ENCODE measurements around the gene SUGP2. TPM values are rescaled to one million over a fixed set of nuclear protein-coding genes. Genes with fewer than 3 reads are reported as not detected.
A peak's percentile ranks its signal among the peaks of the same experiment; 100 is the strongest.

The SUGP2 gene
- polyA plus RNA-seq, 6 donors from 2014 or later: 7.2 to 16.3 (median 9.2) TPM

DNA sequence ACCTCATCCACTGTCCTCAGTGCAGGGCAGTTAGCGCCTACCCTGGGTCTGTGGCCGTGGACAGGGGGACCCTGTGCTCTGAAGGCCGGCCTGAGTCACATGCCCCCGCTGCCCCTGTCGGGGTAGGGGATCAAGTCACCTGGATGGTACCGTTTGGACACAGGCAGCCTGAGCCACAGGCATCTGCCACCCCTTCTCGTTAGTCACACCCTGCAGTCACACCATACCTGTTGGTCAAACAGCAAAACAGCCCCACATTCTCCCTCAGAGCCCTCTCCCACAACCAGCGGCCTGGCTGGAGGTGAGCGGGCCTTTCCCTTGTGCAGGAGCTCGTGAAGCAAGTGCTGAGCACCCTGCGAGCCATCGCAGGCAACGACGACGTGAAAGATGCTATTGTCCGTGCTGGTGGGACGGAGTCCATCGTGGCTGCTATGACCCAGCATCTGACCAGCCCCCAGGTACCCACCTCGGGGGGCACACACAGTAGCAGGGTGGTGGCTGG lies 21.7 kb upstream of the SUGP2 start:
- ATAC-seq (ENCODE audit: low read depth in 2 of 2) (no peak), DNase-seq (no peak)
- Mint-ChIP-seq H3K27ac (no peak overlapping the region), H3K4me3 (no peak overlapping the region), H3K36me3 (no peaks in the 10 kb centered on the region), H3K9me3 (no peaks in the 10 kb centered on the region), H3K4me1 (peaks cover 0 to 3% (median 0%) of the 10 kb centered on the region in 3 donors), H3K27me3 (no peaks in the 10 kb centered on the region)

DNA sequence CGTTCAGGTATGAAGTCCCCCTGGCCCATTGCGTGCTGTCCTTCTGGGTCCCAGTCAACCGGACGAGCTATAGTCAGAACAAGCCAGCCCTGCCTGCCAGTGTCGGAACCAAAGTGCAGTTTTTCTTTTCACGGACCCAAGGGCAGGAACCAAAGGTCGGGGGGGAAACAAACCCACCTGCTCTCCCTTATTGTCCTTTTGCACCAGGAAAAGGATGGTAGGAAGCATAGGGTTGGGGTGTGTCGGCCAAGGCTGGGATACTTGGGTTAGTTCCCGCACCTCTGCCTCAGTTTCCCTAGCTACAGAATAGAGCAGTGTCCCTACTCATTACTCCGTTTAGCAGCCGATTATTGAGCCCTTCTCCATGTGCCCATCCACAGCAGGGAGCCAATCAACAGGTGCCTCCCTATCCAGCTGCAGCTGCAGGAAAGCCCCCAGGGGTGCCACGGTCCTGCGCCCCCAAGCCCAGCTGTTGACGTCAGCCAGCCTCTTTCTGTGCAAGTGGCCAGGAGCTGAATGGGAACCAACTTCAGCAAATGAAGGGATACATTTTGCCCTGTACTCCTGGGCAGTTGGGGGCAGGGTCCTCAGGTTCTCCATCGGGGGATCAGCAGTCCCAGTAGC lies 21.1 kb upstream of the SUGP2 start:
- Mint-ChIP-seq H3K4me3 (no peak overlapping the region), H3K4me1 (peaks cover 0 to 3% (median 0%) of the 10 kb centered on the region in 3 donors), H3K27ac (no peak overlapping the region), H3K9me3 (no peaks in the 10 kb centered on the region), H3K36me3 (no peaks in the 10 kb centered on the region), H3K27me3 (no peaks in the 10 kb centered on the region)
- ATAC-seq (ENCODE audit: low read depth in 2 of 2) (no peak), DNase-seq (no peak)

DNA sequence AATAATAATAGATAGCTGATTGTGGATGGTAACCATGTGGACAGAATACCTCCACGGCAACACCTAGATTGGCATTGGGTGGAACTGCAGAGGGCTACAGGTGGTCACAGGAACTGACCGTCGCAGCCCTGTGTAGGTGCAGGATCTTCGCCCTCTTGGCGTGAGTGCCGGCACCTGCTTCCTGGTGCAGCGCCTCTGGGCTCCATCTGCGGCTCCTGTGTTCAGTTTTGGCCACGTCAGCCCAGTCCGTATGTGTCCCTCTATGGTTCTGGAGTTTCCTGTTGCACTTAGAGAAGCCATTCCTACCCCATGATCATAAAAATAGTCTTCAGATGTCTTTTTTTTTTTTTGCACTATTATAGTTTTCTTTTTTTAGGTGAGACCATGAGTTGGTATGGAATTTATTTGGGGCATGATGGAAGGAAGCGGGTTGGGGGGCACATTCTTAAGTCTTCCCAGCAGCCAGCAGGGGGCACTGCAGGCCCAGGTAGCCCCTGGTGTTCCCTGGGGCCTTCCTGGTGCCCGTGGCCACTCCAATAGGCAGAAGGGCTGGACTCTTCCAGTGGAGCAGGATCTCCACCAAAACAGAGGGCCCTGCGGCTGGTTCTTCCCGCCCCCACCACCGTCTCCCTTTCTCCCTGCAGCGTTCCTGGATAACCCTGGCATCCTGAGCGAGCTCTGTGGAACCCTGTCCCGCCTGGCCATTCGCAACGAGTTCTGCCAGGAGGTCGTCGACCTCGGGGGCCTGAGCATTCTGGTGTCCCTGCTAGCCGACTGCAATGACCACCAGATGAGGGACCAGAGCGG lies 20.4 kb upstream of the SUGP2 start:
- H3K4me1 Mint-ChIP-seq: peaks cover 0 to 3% (median 0%) of the 10 kb centered on the region in 3 donors
- H3K9me3 Mint-ChIP-seq: no peaks in the 10 kb centered on the region
- no peaks in the 10 kb centered on the region for H3K27me3 Mint-ChIP-seq
- H3K4me3 Mint-ChIP-seq: peak overlapping the region in 1 of 8 donors; percentile 25
- H3K27ac Mint-ChIP-seq: no peak overlapping the region
- DNase-seq (peak; percentile 54), ATAC-seq (ENCODE audit: low read depth in 2 of 2) (peak; percentile 59 to 82)
- H3K36me3 Mint-ChIP-seq: no peaks in the 10 kb centered on the region

DNA sequence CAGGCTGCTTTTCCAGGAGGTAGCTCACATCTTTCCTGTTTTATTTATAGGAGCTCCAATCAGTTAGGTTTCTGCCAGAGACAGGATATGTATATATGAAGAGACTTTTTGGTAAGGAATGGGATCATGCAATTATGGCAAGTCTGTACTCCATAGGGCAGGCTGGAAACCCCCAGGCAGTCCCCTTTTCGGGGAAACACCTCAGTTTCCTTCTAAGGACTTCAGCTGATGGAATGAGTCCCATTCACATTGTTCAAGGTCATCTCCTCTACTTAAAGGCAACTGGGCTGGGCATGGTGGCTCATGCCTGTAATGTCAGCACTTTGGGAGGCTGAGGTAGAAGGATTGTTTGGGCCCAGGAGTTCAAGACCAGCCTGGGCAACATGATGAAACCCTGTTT lies 19.6 kb upstream of the SUGP2 start:
- H3K9me3 Mint-ChIP-seq: no peaks in the 10 kb centered on the region
- H3K4me3 Mint-ChIP-seq: no peak overlapping the region
- no peaks in the 10 kb centered on the region for H3K36me3 Mint-ChIP-seq
- no peak for ATAC-seq (ENCODE audit: low read depth in 2 of 2)
- no peaks in the 10 kb centered on the region for H3K27me3 Mint-ChIP-seq
- no peak overlapping the region for H3K27ac Mint-ChIP-seq
- H3K4me1 Mint-ChIP-seq: peaks cover 0 to 3% (median 0%) of the 10 kb centered on the region in 3 donors
- DNase-seq: no peak

DNA sequence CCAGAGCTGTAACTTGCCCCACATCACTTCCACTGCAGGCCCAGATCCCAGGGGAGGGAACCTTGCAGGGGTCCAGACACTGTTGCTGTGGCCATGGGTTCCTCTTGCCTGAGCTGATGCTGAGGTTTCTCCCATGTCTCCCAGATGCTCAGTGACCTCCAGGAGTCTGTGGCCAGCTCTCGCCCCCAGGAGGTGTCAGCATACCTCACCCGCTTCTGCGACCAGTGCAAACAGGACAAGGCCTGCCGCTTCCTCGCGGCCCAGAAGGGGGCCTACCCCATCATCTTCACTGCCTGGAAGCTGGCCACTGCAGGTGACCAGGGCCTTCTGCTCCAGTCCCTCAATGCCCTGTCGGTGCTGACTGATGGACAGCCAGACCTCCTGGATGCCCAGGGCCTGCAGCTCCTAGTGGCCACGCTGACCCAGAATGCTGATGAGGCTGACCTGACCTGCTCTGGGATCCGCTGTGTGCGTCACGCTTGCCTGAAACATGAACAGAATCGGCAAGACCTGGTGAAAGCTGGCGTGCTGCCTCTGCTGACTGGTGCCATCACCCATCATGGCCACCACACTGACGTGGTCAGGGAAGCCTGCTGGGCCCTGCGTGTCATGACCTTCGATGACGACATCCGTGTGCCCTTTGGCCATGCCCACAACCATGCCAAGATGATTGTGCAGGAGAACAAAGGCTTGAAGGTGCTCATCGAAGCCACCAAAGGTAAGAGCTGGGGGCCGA lies 18.3 kb upstream of the SUGP2 start:
- Mint-ChIP-seq H3K4me1 (peaks cover 0 to 3% (median 0%) of the 10 kb centered on the region in 3 donors), H3K4me3 (no peak overlapping the region), H3K27ac (peak overlapping the region in 2 of 6 donors; percentile 29 to 39), H3K36me3 (no peaks in the 10 kb centered on the region), H3K9me3 (no peaks in the 10 kb centered on the region), H3K27me3 (no peaks in the 10 kb centered on the region)
- no peak for DNase-seq
- no peak for ATAC-seq (ENCODE audit: low read depth in 2 of 2)

DNA sequence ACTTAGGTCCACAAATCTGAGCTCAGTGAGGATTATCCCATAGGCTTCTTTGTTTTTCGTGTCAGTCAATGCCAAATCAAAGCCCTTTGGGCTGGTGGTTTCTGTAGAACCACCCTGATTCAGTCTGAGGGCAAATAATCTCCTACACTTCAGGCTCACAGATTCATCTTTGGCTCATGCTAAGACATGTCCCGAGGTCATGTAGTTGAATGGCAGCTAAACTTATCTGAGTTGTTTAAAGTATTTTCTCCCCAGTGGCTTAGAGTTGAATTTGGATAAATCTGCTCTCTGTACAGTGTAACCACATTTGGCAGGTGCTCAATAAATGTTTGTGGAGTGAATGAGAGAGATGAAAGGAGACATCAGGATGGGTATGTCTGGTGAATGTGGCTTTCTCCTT lies 17.4 kb upstream of the SUGP2 start:
- Mint-ChIP-seq H3K36me3 (no peaks in the 10 kb centered on the region), H3K27ac (peak overlapping the region in 1 of 6 donors; percentile 69), H3K27me3 (no peaks in the 10 kb centered on the region)

DNA sequence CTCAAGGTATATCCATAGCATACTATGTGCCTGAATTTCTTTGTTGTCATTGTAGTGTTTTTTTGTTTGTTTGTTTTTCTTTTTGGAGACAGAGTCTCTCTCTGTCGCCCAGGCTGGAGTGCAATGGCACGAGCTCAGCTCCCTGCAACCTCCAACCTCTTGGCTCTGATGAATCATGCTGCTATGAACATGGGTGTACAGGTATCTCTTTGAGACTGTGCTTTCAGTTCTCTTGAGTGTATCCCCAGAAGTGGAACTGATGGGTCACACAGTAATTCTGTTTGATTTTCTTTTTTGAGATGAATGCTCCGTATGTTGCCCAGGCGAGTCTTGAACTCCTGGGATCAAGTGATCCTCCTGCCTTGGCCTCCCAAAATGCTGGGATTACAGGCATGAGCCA lies 16.8 kb upstream of the SUGP2 start:
- no peaks in the 10 kb centered on the region for H3K9me3 Mint-ChIP-seq
- peaks cover 0 to 2% of the 10 kb centered on the region in 2 donors for H3K36me3 Mint-ChIP-seq
- no peak for ATAC-seq (ENCODE audit: low read depth in 2 of 2)
- no peaks in the 10 kb centered on the region for H3K27me3 Mint-ChIP-seq
- H3K27ac Mint-ChIP-seq: peak overlapping the region in 2 of 6 donors; percentile 59 to 69
- no peak overlapping the region for H3K4me3 Mint-ChIP-seq
- H3K4me1 Mint-ChIP-seq: peaks cover 0 to 3% (median 0%) of the 10 kb centered on the region in 3 donors
- DNase-seq: no peak

More for the DNA sequence above, 17.4 kb upstream of the SUGP2 start:
- DNase-seq (no peak), ATAC-seq (ENCODE audit: low read depth in 2 of 2) (no peak)
- Mint-ChIP-seq H3K4me1 (peaks cover 0 to 3% (median 0%) of the 10 kb centered on the region in 3 donors), H3K9me3 (no peaks in the 10 kb centered on the region), H3K4me3 (no peak overlapping the region)

DNA sequence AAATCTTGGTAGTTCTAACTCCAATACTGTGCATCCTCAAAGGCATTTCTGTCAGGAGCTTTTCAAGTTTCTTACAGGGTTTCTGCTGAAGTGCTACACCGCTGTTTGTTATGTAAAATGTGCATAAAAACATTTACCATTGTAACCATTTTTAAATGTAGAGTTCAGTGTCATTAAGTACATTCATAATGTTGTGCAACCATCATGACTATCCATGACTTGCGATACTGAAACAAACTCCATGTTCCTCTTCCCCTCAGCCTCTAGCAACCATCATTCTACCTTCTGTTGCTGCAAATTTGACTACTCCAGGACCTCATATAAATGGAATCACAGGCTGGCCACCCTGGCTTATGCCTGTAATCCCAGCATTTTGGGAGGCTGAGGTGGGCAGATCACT lies 16.1 kb upstream of the SUGP2 start:
- H3K4me3 Mint-ChIP-seq: no peak overlapping the region
- no peaks in the 10 kb centered on the region for H3K9me3 Mint-ChIP-seq
- H3K36me3 Mint-ChIP-seq: peaks cover 0 to 8% of the 10 kb centered on the region in 2 donors
- H3K27ac Mint-ChIP-seq: peak overlapping the region in 1 of 6 donors; percentile 88
- H3K27me3 Mint-ChIP-seq: no peaks in the 10 kb centered on the region
- ATAC-seq (ENCODE audit: low read depth in 2 of 2) (no peak), DNase-seq (no peak)
- peaks cover 0 to 3% (median 0%) of the 10 kb centered on the region in 3 donors for H3K4me1 Mint-ChIP-seq

DNA sequence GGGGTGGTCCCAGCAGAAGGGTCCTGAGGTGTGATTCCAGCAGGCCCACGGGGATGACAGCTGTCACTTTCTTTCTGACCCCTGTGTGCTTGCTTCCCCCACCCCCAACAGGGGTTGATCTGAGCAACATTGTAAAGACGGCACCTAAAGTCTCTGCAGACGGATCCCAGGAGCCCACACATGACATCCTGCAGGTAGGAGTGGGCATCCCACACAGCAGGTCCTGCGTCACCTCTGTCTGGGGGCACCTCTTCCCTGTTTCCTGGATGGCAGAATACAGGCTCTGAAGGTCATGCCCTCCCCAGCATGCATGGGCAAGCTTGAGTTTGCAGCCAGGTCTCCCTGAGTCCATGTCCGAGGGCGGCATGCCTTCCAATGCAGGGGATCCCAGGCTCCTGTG lies 10.6 kb upstream of the SUGP2 start:
- H3K27me3 Mint-ChIP-seq: no peaks in the 10 kb centered on the region
- no peaks in the 10 kb centered on the region for H3K9me3 Mint-ChIP-seq
- no peak for DNase-seq
- H3K4me3 Mint-ChIP-seq: no peak overlapping the region
- no peak for ATAC-seq (ENCODE audit: low read depth in 2 of 2)
- H3K4me1 Mint-ChIP-seq: peaks cover 16 to 24% (median 21%) of the 10 kb centered on the region in 3 donors
- H3K27ac Mint-ChIP-seq: no peak overlapping the region
- H3K36me3 Mint-ChIP-seq: peaks cover 0 to 8% of the 10 kb centered on the region in 2 donors

DNA sequence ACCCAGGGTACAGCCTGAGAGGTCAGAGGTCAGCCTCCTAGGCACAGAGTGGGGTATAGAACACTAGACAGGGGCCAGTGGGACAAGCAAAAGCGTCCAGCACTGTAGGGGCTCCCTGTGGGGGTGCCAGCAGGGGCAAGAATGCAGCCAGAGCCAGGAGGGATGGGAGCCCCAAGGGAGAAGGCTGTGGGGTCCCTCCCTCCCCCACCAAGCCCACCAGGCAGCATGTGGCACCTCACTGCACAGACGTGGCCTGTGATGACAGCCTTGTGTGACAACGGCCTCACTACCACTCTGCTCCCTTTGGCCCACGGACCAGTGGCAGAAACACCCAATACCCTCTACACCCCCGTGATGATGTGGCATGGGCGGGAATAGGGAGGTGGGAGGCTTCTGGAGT lies 10.2 kb upstream of the SUGP2 start:
- H3K9me3 Mint-ChIP-seq: no peaks in the 10 kb centered on the region
- DNase-seq (no peak), ATAC-seq (ENCODE audit: low read depth in 2 of 2) (no peak)
- no peaks in the 10 kb centered on the region for H3K27me3 Mint-ChIP-seq
- H3K4me3 Mint-ChIP-seq: no peak overlapping the region
- H3K4me1 Mint-ChIP-seq: peaks cover 16 to 24% (median 21%) of the 10 kb centered on the region in 3 donors
- no peak overlapping the region for H3K27ac Mint-ChIP-seq
- H3K36me3 Mint-ChIP-seq: peaks cover 0 to 8% of the 10 kb centered on the region in 2 donors

DNA sequence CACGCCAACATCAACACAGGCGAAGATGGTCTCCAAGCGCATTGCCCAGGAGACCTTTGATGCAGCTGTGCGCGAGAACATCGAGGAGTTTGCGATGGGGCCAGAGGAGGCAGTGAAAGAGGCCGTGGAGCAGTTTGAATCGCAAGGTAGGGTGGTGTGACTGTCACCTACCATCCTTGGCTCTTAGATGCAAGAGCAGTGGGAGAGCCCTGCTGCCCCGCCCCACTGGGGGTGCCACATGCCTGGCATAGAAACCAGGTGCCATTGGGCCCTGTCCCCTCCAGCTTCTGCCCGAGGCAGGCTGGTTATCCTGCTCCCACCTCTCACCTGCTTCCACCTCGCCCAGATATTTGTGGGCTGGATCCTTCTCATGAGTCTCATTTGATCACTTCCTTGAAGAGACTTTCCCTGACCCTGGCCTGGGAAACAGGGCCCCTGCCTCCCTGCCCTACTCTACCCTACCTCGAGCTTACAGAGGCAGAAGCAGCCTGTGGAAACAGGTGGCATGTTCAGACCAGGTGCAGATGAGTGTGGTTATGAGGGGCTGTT lies 9.5 kb upstream of the SUGP2 start:
- DNase-seq (no peak), ATAC-seq (ENCODE audit: low read depth in 2 of 2) (no peak)
- H3K36me3 Mint-ChIP-seq: peaks cover 0 to 8% of the 10 kb centered on the region in 2 donors
- no peak overlapping the region for H3K4me3 Mint-ChIP-seq
- H3K27ac Mint-ChIP-seq: peak overlapping the region in 1 of 6 donors; percentile 54
- no peaks in the 10 kb centered on the region for H3K9me3 Mint-ChIP-seq
- H3K4me1 Mint-ChIP-seq: peaks cover 16 to 24% (median 21%) of the 10 kb centered on the region in 3 donors
- H3K27me3 Mint-ChIP-seq: no peaks in the 10 kb centered on the region

DNA sequence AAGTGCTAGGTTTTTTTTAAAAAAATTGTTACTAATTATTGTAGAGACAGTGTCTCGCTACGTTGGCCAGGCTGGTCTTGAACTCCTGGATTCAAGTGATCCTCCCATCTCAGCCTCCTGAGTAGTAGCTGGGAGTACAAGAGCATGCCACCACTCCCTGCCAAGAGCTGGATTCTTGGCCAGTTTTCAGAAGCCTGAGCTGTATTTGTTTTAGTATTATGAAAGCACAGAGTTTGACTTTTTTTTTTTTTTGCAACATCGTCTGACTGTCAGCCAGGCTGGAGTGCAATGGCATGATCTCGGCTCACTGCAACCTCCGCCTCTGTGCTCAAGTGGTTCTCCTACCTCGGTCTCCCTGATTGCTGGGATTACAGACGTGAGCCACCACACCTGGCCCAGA lies 7.1 kb upstream of the SUGP2 start:
- H3K36me3 Mint-ChIP-seq: peaks cover 0 to 8% of the 10 kb centered on the region in 2 donors
- H3K4me3 Mint-ChIP-seq: peak overlapping the region in 2 of 8 donors; percentile 11 to 66
- H3K9me3 Mint-ChIP-seq: no peaks in the 10 kb centered on the region
- H3K27ac Mint-ChIP-seq: peak overlapping the region; percentile 62 to 95 (median 88)
- no peak for DNase-seq
- H3K27me3 Mint-ChIP-seq: no peaks in the 10 kb centered on the region
- H3K4me1 Mint-ChIP-seq: peaks cover 19 to 24% (median 21%) of the 10 kb centered on the region in 3 donors
- ATAC-seq (ENCODE audit: low read depth in 2 of 2): no peak

DNA sequence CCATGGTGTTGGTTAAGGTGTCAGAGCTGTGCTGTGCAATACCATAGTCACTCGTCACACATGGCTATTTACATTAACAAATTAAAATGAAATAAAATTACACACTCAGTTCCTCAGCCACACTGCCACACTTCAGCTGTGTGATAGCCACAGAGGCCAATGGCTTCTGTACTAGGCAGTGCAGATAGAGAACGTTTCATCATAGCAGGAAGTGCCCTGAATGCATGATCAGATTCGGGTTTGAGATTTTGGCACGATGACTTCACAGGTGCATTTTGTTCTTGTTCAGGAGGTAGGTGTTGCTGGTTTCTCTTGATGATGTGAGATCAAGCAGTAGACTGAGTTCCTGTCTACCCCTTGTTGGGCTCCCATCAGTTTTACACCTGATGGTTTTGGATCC lies 6.6 kb upstream of the SUGP2 start:
- no peaks in the 10 kb centered on the region for H3K27me3 Mint-ChIP-seq
- peak overlapping the region in 7 of 8 donors; percentile 10 to 67 (median 42) for H3K4me3 Mint-ChIP-seq
- DNase-seq (peak; percentile 51), ATAC-seq (ENCODE audit: low read depth in 2 of 2) (peak; percentile 97 to 99)
- peaks cover 19 to 29% (median 21%) of the 10 kb centered on the region in 3 donors for H3K4me1 Mint-ChIP-seq
- peaks cover 0 to 4% of the 10 kb centered on the region in 2 donors for H3K36me3 Mint-ChIP-seq
- H3K9me3 Mint-ChIP-seq: no peaks in the 10 kb centered on the region
- peak overlapping the region; percentile 62 to 93 (median 88) for H3K27ac Mint-ChIP-seq
